WTC11 (cell line): ENCODE data around the gene PRDM2. TPM values are rescaled to one million over a fixed set of nuclear protein-coding genes. Genes with fewer than 3 reads are reported as not detected.
A peak's percentile ranks its signal among the peaks of the same experiment; 100 is the strongest.

Experiments used
- ATAC-seq: fragments of 200-7000 bp; cut with Tn5 transposase; 2 replicates; pipeline ENCODE4 v1.10.0; 2021; ENCODE audit warnings: mild to moderate bottlenecking, moderate library complexity
- CTCF ChIA-PET: fragments of 300-600 bp; sonication (Branson Sonifier 250); formaldehyde crosslinking; loops from one replicate; lab custom pipeline; 2021; ENCODE audit warnings: antibody characterized with exemption; lab: Charles Lee
- POLR2A ChIA-PET: fragments of 350-600 bp; sonication (Branson Sonifier 250); formaldehyde crosslinking; loops from one replicate; lab custom pipeline; 2021; ENCODE audit warnings: antibody characterized with exemption; lab: Charles Lee
- DNase-seq: peaks from one replicate; pipeline ENCODE4 v3.0.0; 2021; ENCODE audit warnings: low spot score
- H3K27ac Mint-ChIP-seq: 2 replicates; pipeline ENCODE4 v1.8.0; 2021; ENCODE audit warnings: mixed read lengths
- H3K27me3 Mint-ChIP-seq: 2 replicates; pipeline ENCODE4 v1.8.0; 2021; ENCODE audit warnings: low read depth, mild to moderate bottlenecking, moderate library complexity, mixed read lengths
- H3K36me3 Mint-ChIP-seq: 2 replicates; pipeline ENCODE4 v1.8.0; 2021; ENCODE audit warnings: mixed read lengths
- H3K4me1 Mint-ChIP-seq: 2 replicates; pipeline ENCODE4 v1.8.0; 2022; ENCODE audit warnings: mixed read lengths
- H3K4me3 Mint-ChIP-seq: 2 replicates; pipeline ENCODE4 v1.8.0; 2021; ENCODE audit warnings: mild to moderate bottlenecking, moderate library complexity, mixed read lengths
- H3K9me3 Mint-ChIP-seq: 2 replicates; pipeline ENCODE4 v1.8.0; 2021; ENCODE audit warnings: mixed read lengths
- CREM ChIP-seq: sonication (generic); formaldehyde crosslinking; IDR thresholded peaks from 2 replicates; pipeline ENCODE4 v1.8.1; 2022; ENCODE audit warnings: mild to moderate bottlenecking, missing genetic modification reagents, moderate library complexity
- CTCF ChIP-seq: fragments of 200-600 bp; IDR thresholded peaks from 2 replicates; pipeline ENCODE4 v1.8.0; 2022; ENCODE audit warnings: antibody characterized with exemption
- E2F5 ChIP-seq: sonication (generic); formaldehyde crosslinking; IDR thresholded peaks from 2 replicates; pipeline ENCODE4 v1.8.1; 2022; ENCODE audit warnings: mild to moderate bottlenecking, moderate library complexity, missing genetic modification reagents
- ELF4 ChIP-seq: sonication (generic); formaldehyde crosslinking; IDR thresholded peaks from 2 replicates; pipeline ENCODE4 v1.8.1; 2022; ENCODE audit warnings: low read depth, mild to moderate bottlenecking, moderate library complexity, missing genetic modification reagents
- EMX1 ChIP-seq: fragments of 250-450 bp; sonication (Bioruptor Pico); IDR thresholded peaks from 2 replicates; pipeline ENCODE4 v1.8.0; 2021; ENCODE audit warnings: mild to moderate bottlenecking
- ESRRA ChIP-seq: sonication (generic); formaldehyde crosslinking; IDR thresholded peaks from 2 replicates; pipeline ENCODE4 v1.8.1; 2022; ENCODE audit warnings: mild to moderate bottlenecking, missing genetic modification reagents, borderline replicate concordance
- ETV6 ChIP-seq: sonication (generic); formaldehyde crosslinking; IDR thresholded peaks from 2 replicates; pipeline ENCODE4 v1.8.1; 2022; ENCODE audit warnings: mild to moderate bottlenecking, missing genetic modification reagents
- JUN ChIP-seq: sonication (generic); formaldehyde crosslinking; IDR thresholded peaks from 2 replicates; pipeline ENCODE4 v1.8.0; 2023; ENCODE audit warnings: mild to moderate bottlenecking, missing genetic modification reagents
- NFE2L1 ChIP-seq: sonication (generic); formaldehyde crosslinking; IDR thresholded peaks from 2 replicates; pipeline ENCODE4 v1.8.1; 2023; ENCODE audit warnings: missing genetic modification reagents
- RELA ChIP-seq: sonication (generic); formaldehyde crosslinking; IDR thresholded peaks from 2 replicates; pipeline ENCODE4 v1.8.1; 2022; ENCODE audit warnings: missing genetic modification reagents, mild to moderate bottlenecking, borderline replicate concordance
- RORB ChIP-seq: fragments of 250-450 bp; sonication (Bioruptor Pico); IDR thresholded peaks from 2 replicates; pipeline ENCODE4 v1.9.0; 2021; ENCODE audit warnings: mild to moderate bottlenecking
- ZNF219 ChIP-seq: sonication (generic); formaldehyde crosslinking; IDR thresholded peaks from 2 replicates; pipeline ENCODE4 v1.8.0; 2023; ENCODE audit warnings: missing genetic modification reagents, mild to moderate bottlenecking, borderline replicate concordance
- total RNA-seq: library from RNA; stranded (reverse); gene quantifications from 3 replicates; pipeline ENCODE4 v1.2.3, GENCODE V29; 2021
- TF ChIP-seq, protein P1 (sequence below): fragments of 250-450 bp; sonication (Bioruptor Pico); IDR thresholded peaks from 2 replicates; pipeline ENCODE4 v2.1.2; 2022; ENCODE audit warnings: mild to moderate bottlenecking, moderate library complexity
- TF ChIP-seq, protein P2 (sequence below): sonication (generic); formaldehyde crosslinking; IDR thresholded peaks from 2 replicates; pipeline ENCODE4 v1.8.1; 2022; ENCODE audit warnings: low read depth, missing genetic modification reagents, borderline replicate concordance
- TF ChIP-seq, protein P3 (sequence below): sonication (generic); formaldehyde crosslinking; IDR thresholded peaks from 2 replicates; pipeline ENCODE4 v1.8.0; 2022; ENCODE audit warnings: mild to moderate bottlenecking, missing genetic modification reagents

The PRDM2 gene
- total RNA-seq, 1 experiment from 2014 or later = 25.0 TPM

DNA sequence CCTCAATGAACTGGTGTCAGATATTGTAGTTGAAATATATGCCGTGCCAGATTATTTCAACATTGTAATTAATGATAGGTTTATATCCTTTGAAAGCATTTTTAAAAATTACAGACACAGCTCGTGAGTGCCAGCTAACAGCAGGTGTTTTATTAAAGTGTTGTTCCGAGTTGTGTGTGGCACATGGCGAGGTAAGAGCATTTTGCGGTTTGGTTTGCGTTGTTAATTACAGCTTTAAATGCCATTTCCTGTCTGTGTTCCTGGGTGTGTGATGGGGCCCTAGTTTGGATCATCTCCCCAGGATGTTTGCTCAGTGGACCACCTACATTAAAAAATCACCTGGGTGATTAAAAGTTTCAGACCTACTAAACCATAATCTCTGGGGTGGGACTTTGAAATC, 97.4 kb downstream of the PRDM2 start (continued):
- TF ChIP-seq E2F5 (no peak), CTCF (no peak)
- TF ChIP-seq, protein P1, sequence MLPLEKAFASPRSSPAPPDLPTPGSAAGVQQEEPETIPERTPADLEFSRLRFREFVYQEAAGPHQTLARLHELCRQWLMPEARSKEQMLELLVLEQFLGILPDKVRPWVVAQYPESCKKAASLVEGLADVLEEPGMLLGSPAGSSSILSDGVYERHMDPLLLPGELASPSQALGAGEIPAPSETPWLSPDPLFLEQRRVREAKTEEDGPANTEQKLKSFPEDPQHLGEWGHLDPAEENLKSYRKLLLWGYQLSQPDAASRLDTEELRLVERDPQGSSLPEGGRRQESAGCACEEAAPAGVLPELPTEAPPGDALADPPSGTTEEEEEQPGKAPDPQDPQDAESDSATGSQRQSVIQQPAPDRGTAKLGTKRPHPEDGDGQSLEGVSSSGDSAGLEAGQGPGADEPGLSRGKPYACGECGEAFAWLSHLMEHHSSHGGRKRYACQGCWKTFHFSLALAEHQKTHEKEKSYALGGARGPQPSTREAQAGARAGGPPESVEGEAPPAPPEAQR (CRISPR knock-in tag) = no peak

DNA sequence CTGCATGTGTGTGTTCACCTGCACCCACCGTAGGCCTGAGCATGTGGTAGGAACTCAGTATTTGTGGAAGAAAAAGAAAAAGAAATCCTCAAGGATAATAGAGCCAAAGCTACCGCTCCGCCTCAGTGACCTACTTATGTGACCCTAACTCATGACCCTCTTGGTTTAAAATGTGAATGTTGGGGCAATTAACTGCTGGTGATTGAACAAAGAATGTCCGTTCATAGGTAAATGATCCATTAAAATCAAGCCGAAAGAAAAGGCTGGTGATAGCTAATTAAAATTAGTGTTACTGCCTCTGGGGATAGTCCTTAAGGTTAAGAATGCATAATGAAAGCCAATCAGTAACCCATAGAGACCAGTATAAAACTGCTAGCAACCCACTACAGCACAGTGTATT, 98.1 kb downstream of the PRDM2 start:
- CTCF ChIA-PET = interaction anchor here (0.8 to 1.9 kb wide), 3 partner anchors 9 to 49 kb away, joined by 4 to 11 read pairs (median 5); no protein-coding TSS in a partner anchor

GRCh38 chr1:13799502-13800283, 99.7 kb downstream of the PRDM2 start:
- ChIA-PET CTCF (interaction anchor here (1.1 kb wide), 1 partner anchor 74 kb away, joined by 3 read pairs; no protein-coding TSS in a partner anchor), POLR2A (no interaction called here)
- no peak for TF ChIP-seq RORB (CRISPR knock-in tag)
- no peak for TF ChIP-seq ELF4 (CRISPR knock-in tag)
- TF ChIP-seq CREM = no peak
- TF ChIP-seq ZNF219 (CRISPR knock-in tag) = no peak
- TF ChIP-seq CTCF = no peak
- TF ChIP-seq EMX1 = no peak
- no peak overlapping the region for H3K27ac Mint-ChIP-seq
- ATAC-seq = no peak
- H3K9me3 Mint-ChIP-seq = peaks cover 4% of the 10 kb centered on the region; the same call in 1 of the 2 replicates
- H3K36me3 Mint-ChIP-seq = no peaks in the 10 kb centered on the region; the same call in 1 of the 2 replicates
- DNase-seq = no peak
- peaks cover 47% of the 10 kb centered on the region for H3K4me1 Mint-ChIP-seq
- no peak overlapping the region for H3K4me3 Mint-ChIP-seq
- H3K27me3 Mint-ChIP-seq = peaks cover 67% of the 10 kb centered on the region

More for the DNA sequence above, 98.1 kb downstream of the PRDM2 start:
- H3K9me3 Mint-ChIP-seq = peaks cover 4% of the 10 kb centered on the region; the same call in 1 of the 2 replicates
- DNase-seq (no peak), ATAC-seq (peak; percentile 25; the same call in 1 of the 2 replicates)
- POLR2A ChIA-PET = interaction anchor here (0.8 kb wide), 1 partner anchor 49 kb away, joined by 3 read pairs; no protein-coding TSS in a partner anchor
- peaks cover 76% of the 10 kb centered on the region for H3K27me3 Mint-ChIP-seq
- no peak overlapping the region for H3K27ac Mint-ChIP-seq
- H3K36me3 Mint-ChIP-seq = no peaks in the 10 kb centered on the region; the same call in 1 of the 2 replicates
- H3K4me3 Mint-ChIP-seq = peak overlapping the region; percentile 0; the same call in 1 of the 2 replicates
- no peak for TF ChIP-seq ETV6 (CRISPR knock-in tag)
- peaks cover 50% of the 10 kb centered on the region for H3K4me1 Mint-ChIP-seq

DNA sequence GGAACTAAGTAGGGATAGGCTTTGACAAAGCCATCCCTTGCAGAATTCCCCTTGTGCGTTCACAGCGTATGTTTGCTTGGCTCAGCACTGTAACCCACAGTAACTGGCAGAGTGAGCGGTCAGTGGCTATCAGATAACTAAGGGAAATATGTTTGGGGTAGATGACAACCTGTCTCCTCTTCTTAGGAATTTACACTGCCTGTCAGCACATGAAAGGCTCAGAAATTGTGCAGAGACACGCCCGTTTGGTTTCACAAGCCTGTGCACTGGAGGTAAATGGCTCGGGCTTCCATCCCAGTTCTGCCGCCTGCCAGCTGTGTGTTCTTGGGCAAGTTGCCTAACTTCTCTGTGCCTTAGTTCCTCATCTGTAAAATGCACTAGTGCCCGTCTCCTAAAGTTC, 101.2 kb downstream of the PRDM2 start:
- DNase-seq (no peak), ATAC-seq (no peak)
- peaks cover 51% of the 10 kb centered on the region for H3K27me3 Mint-ChIP-seq
- CTCF ChIA-PET = no interaction called here
- 0 out of 2 replicates have a peak, but pooled peaks cover under 1% of the 10 kb centered on the region for H3K9me3 Mint-ChIP-seq
- peaks cover 43% of the 10 kb centered on the region for H3K4me1 Mint-ChIP-seq
- POLR2A ChIA-PET = no interaction called here
- no peak overlapping the region for H3K27ac Mint-ChIP-seq
- no peaks in the 10 kb centered on the region; the same call in 1 of the 2 replicates for H3K36me3 Mint-ChIP-seq
- H3K4me3 Mint-ChIP-seq = no peak overlapping the region
- TF ChIP-seq E2F5 = no peak
- TF ChIP-seq ESRRA (CRISPR knock-in tag) = no peak
- no peak for TF ChIP-seq NFE2L1 (CRISPR knock-in tag)
- TF ChIP-seq RELA = no peak
- TF ChIP-seq JUN (CRISPR knock-in tag) = no peak
- TF ChIP-seq, protein P2, sequence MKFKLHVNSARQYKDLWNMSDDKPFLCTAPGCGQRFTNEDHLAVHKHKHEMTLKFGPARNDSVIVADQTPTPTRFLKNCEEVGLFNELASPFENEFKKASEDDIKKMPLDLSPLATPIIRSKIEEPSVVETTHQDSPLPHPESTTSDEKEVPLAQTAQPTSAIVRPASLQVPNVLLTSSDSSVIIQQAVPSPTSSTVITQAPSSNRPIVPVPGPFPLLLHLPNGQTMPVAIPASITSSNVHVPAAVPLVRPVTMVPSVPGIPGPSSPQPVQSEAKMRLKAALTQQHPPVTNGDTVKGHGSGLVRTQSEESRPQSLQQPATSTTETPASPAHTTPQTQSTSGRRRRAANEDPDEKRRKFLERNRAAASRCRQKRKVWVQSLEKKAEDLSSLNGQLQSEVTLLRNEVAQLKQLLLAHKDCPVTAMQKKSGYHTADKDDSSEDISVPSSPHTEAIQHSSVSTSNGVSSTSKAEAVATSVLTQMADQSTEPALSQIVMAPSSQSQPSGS (CRISPR knock-in tag) = no peak
- TF ChIP-seq, protein P3, sequence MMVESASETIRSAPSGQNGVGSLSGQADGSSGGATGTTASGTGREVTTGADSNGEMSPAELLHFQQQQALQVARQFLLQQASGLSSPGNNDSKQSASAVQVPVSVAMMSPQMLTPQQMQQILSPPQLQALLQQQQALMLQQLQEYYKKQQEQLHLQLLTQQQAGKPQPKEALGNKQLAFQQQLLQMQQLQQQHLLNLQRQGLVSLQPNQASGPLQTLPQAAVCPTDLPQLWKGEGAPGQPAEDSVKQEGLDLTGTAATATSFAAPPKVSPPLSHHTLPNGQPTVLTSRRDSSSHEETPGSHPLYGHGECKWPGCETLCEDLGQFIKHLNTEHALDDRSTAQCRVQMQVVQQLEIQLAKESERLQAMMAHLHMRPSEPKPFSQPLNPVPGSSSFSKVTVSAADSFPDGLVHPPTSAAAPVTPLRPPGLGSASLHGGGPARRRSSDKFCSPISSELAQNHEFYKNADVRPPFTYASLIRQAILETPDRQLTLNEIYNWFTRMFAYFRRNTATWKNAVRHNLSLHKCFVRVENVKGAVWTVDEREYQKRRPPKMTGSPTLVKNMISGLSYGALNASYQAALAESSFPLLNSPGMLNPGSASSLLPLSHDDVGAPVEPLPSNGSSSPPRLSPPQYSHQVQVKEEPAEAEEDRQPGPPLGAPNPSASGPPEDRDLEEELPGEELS = no peak
